NCI-H2196 treated with DMSO at 0.1 percent for 48 hours (cell line): ENCODE data around the gene PLAC8.
A peak's percentile ranks its signal among the peaks of the same experiment; 100 is the strongest.
"Not testable (repeated sequence)": the region's sequence is repeated elsewhere in the genome, so short reads cannot be mapped to it uniquely, and the experiment has no call there.

ENCODE experiments used
- DNase-seq: peaks from one replicate; lab custom pipeline; 2025; ENCODE audit not compliant: unreplicated experiment; lab: John Stamatoyannopoulos, UW

PLAC8 gene

DNA sequence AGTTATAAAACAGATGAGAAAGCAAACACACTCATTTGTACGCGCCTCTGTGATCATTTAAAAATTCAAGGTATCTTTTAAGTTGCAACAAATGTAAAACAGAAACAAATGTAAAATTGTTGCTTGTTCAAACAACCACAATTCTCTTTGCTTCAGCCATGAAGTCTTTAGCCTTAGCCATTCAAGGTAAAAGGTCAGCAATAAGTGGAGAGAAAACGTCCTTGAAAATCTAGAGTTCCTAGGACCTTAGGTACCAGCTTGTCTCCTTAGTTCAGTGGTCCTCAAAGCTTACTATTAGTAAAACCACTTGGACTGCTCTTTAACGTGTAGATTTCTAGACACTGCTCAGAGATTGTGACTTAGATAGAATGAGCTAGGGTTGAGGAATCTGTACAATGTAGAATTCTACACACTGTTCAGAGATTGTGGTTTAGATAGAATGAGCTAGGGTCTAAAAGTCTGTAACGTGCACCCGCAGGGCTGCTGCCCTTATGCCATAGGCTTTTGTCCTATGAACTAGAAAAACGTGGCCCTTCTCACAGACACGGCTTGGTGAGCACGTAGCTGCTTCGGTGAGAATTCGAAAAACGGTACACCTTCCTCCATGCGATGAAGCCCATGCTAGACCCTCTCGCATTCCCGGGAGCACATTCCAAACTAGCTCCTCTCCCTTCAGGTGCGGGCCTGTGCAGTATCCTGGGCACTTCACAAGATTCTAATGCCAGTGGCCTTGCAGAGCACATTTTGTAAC, 1.7 kb downstream of the PLAC8 start:
- DNase-seq = no peak

DNA sequence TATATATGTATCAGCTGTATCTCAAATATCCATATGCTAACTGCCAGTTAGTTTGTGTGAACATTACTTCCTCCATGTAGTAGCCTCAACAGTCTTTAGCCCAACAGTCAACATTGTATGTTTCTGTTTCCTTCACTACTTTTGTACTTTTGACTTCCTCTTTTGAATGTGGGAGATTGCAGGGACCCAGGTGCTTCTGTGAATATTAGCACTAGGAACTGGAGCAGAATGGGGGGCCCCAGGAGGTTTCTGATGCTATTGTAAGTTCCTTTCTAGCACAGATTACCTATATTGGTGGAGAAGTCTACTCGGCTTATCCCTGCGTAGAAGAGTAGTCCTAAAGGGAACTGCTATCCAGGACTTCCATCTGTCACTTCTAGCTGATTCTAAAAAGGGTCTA, 2.3 kb downstream of the PLAC8 start:
- no peak for DNase-seq

GRCh38 chr4:83111751-83112141, 2.8 kb downstream of the PLAC8 start:
- not testable (repeated sequence) for DNase-seq

DNA sequence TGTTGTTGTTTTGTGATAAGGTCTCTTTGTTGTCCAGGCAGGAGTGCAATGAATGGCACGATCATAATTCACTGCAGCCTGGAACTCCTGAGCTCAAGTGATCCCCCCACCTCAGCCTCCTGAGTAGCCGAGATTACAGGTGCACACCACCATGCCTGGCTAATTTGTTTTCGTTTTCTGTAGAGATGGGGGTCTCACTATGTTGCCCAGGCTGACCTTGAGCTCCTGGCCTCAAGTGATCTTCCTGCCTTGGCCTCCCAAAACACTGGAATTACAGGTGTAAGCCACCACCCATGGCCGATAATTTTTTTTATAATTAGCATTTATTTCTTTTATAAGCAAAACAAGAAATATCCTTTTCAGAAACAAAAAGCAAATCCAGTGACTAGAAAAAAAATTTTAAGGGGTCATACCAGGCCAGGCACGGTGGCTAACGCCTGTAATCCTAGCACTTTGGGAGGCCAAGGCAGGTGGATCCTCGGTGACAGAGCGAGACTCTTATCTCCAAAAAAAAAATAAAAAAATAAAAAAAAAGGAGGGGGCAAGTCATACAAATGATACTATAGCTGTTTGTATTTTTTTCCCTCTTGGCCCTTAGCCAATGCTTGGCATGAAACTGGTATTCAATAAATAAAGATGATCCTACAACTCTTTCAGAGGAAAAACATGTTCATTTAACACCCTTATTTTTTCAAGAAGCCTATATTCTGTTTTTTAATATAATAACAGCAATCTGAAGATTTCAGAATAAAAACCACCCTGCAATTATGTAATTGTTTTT, 3.4 kb downstream of the PLAC8 start:
- no peak for DNase-seq

DNA sequence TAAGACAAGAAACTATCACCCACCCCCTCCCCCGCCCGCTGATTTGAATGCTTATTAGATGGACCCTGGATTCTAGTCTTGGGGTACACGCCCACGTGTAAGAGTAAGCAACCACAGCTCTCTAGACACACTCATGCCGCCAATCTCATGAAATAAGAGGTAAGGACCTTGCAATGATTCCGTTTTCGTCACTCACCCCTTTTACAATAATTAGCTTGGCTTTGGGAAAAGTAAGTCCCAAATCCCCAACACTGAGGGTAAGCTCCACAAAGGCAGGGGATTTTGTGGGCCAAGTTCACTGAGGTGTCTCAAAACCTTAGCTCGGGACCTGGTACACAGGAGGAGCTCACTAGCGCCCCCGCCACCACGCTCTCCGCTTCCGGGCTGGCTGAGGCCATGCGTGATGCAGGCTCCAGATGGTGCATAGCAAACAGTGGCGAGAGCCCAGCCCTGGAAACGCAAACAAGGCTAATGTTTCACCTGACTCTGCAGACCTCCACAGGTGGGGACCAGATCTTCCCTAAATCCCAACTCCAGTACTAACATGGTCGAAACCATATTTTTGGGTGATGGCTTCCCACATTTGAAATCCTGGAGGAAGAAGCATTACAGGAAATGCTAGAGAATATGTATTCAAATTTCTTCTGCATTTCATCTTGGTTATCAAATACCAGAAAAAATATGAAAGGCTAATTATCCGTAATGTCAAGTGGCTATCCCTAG, 4.1 kb downstream of the PLAC8 start:
- peak; percentile 75 for DNase-seq

GRCh38 chr4:83109480-83110222, 4.9 kb downstream of the PLAC8 start:
- DNase-seq = no peak

GRCh38 chr4:83108101-83108861, 6.2 kb downstream of the PLAC8 start:
- DNase-seq = no peak

DNA sequence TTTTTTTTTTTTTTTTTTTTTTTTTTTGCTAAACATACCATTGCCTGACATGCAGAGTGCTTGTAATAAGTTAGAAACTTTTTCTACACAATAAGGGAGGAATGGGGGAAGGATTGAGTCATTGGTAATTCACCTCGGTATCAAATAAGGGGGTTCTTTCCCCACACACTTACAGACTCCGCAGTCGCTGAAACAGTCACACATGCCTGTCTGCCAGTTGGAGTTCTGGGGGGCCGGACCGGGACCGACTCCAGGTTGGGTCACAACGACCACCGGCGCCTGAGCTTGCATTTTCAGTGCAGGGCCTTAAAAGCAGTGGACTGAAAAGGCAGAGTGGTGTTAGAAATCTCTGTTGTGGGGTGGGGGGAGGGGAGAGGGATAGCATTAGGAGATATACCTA, 6.9 kb downstream of the PLAC8 start:
- DNase-seq = no peak

DNA sequence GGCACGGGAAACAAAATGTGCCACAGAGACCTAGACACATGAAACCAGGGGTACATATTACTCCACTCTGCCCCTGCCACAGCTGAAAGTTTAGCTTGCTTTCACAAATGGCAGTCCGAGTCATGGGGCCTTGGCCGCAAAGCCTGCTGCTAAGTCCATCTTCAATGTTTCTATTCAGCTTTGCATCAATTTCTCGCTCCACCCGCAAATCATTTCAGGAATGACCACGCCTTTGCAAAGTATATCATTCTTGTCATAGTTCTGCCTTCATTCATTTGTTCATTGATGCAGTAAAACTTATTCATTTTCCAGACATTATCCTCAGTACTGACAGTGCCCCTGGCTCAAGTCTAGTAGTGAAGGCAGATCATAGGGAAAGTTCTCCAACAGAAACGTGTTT, 9.5 kb downstream of the PLAC8 start:
- DNase-seq = no peak

DNA sequence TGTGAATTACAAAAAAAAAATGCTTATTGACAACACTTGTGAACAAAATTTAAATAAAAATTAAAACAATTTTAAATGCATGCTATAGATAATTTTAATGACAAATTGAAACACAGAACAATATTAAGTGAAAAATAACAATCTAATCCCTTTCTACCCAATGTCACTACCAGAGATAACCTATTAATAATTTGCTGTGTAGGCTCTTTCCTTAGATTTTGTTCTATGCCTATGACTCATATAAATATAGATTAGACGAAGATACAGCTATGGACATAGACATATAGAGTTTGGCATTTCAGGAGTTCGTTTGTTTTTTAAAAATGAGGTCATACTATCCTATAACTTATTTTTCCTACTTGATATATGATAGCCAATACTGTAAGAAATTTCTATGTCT, 18.1 kb downstream of the PLAC8 start:
- DNase-seq = no peak

DNA sequence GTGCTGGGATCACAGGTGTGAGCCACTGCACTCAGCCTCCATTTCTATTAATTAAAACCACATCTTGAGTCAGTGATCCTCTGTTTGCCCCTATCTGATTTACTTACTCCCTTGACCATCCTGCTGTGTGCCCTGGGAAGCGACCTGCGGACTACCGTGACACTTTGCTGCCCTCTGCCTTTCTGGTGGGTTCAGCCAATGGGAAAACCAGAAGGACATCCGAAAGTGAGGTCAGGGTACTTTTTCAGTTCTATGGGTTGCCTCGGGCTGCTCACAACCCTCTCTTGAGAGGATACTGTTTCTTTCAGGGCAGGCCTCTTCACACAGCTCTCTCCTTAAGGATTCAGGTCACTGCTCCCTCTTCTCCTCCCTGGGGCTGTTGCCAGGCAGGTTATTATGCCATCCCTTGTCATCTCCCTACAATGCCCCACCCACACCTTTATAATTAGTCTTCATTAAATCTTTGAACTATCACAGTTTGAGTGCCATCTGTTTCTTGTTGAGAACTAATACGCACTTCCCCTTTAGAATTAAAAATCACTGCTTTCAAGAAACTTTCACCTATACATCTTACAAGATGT, 21.4 kb downstream of the PLAC8 start:
- DNase-seq = no peak

DNA sequence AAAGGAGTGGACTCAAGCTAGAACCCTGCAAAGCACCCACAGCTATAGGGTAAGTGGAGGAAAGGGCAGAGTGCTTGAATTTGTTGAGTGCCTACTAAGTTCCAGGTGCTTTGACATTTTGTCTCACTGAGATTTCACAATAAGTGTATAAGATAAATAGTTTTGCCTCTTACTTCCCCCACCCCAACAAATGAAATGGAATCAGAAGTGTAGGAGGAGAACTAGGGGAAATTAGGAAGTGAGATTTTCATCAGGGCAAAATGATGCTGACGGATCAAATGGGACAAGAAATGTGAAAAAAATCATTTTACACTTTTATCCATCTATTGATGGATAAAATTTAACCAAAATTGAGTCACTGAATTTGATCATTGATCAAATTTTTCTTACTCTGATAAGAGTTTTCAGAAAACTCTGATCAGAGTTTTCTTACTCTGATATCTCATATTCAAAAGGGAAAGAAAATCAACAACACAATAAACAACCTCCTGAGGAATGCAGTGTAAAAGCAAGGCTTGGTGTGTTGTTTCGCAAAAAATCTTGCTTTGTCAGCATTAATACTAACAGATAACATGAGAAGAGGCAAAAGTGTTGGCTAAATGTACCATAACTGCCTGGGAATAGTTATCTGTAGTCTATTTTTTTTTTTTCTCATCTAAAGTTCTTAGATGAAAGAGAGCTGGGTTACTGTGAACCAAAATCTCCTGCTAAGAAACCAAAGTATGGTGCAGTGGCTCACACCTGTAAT, 24.9 kb downstream of the PLAC8 start:
- no peak for DNase-seq

DNA sequence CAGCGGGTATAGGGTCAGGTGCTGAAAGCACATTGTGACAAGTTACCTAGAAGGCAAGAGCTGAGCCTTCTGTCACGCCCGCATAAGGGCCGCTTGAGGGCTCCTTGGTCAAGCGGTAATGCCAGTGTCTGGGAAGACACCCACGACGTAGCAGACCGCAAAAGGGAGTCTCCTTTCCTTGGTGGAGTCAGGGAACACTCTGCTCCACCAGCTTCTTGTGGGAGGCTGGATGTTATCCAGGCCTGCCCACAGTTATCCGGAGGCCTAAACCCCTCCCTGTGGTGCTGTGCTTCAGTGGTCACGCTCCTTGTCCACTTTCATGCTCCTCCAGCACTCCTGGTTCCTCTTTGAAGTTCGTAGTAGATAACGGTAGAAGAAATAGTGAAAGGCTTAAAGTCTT, 29.6 kb downstream of the PLAC8 start:
- not testable (repeated sequence) for DNase-seq

DNA sequence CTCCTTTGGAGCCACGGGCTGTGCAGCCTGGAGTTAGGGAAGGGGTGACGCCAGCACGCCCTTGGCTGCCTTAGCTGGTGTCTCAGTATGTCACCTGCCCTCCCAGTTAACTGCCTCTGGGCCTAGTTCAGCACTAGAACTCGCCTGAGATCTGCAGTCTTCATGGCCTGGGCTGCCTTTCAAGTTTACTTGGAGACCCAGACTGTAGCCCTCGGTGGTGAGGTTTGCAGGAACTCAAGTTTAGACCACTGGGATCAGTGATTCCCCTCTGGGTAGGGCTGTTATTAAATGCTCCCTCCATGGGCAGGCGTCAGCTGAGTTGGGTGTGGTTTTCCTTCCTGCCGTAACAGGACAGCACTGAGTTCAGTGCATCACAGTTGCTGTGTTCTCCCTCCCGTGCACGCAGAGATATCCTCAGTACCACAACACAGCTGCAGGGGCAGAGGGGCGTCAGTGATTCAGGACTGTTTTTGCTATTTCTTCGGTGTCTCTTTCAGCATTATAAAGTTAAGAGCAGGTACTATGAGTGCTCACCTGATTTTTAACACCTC, 30.5 kb downstream of the PLAC8 start:
- DNase-seq = no peak

DNA sequence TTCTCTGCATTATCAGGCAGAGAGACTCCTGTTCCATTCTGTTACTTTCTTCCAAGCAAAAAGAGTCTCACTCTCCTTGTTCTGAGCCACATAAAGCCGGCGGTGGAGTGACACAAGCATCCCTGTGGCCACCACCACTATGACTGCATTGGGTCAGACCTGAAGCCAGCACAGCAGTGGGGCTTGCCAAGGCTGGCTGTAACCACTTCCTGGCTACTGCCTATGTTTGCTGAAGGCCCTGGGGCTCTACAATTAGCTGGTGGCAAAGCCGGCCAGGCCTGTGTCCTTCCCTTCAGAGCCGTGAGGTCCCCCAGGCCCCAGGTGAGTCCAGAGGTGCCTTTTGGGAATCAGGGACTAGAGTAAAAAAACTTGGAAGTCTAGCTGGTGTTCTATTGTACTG, 31.8 kb downstream of the PLAC8 start:
- DNase-seq = peak; percentile 2

DNA sequence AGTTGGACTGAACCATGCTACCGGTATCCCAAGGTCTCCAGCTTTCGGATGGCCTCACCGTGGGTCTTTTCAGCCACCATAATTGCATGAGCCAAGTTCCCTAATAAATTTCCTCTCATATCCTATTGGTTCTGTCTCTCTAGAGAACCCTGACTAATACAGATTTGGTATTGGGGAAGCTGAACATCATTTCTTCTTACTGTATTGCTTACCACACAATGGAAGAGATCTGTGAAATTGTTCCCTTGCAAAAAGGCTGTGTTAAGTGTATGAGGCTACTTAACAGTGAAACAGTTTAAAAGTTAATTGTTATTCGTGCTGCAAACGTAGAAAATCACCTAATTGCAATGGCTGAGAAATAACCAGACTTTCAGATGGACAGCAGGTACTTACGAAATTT, 34.0 kb downstream of the PLAC8 start:
- no peak for DNase-seq

DNA sequence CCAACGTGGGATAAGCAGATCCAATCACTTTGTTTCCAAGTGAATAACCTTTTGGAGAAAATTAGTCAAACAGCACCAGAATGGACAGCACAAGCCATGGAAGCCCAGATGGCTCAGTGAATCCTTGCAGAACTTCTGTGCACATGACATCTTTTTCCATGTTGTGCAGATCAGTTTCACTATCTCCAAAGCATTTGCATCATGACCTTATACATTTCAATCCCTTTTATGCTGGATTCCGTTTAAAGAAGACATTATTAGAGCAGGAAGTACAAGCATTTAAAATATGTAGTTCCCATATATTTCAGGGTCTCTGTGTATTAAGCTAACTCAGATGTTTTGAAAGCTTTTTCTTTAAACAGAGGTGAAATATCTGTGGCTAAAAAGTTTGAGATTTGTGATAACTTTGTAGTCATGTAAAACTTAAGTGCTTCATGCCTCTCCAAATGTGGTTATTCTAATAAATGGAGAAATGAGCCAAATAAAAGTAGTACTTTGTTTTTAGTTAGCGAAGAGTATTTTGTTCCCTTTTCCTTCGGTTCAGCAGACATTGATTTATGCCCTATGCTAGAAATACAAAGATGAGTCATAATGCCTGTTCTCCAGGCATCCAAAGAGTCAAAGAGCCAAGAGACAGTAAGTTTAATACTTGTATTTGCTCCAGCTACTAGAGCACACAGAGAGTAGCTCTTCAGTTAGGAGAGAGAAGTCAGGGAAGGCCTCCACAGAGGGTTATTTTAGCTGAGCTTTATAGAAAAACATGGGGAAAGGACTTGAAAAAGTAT, 39.0 kb downstream of the PLAC8 start:
- DNase-seq = no peak

DNA sequence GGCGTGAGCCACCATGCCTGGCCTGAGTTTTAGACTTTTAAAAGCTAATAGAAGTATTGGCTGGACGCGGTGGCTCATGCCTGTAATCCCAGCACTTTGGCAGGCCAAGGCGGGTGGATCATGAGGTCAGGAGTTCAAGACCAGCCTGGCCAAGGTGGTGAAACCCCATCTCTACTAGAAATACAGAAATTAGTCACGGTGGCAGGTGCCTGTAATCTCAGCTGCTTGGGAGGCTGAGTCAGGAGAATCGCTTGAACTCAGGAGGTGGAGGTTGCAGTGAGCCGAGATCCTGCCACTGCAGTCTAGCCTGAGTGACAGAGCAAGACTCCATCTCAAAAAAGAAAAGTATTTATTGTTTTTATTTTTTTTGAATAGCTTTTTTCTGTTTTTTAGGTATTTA, 39.7 kb downstream of the PLAC8 start:
- not testable (repeated sequence) for DNase-seq
